NCI-H2107 treated with DMSO at 0.1 percent for 48 hours (cell line): ENCODE results near the gene SLC2A2.
A peak's percentile ranks its signal among the peaks of the same experiment; 100 is the strongest.

Experiments
- DNase-seq: peaks from one replicate; lab custom pipeline; 2025; ENCODE audit not compliant: unreplicated experiment; lab: John Stamatoyannopoulos, UW

Gene SLC2A2

DNA sequence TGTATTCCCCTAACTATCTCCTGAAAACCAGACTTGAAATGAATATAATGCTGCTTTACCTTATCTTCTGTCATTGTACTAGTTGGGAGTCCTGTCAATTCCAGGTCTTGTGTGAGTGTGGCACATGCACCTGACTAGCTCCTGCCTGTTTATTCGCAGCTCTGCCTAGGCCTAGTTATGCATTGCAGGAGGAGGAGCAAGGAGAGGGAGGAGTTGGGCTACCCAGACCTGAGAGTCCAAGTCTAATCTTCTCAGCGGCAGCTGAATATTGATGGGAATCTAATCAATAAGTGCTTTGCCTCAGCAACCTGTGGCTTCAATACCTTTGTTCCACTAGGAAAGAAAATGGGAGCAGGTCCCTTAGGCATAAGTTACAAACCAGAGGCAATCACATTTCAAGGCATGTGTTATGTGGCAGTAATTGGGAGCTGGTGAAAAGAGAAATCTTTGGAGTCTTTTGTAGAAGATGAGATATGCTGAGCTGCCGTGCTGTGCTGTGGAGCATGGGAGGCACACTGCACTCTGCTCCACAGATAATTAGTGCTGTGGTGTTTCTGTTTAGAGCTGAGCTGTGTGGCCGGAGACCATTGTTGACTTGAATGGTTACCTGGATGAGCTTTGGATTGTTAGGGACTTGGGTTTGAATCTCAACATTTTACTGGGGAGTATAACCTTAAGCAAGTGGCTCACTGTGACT is at the start of gene SLC2A2:
TSS of gene SLC2A2 (minus strand) at position 124 of the 697 bp plus-strand sequence. CDS start at position 74, 50 bp downstream.
- no peak for DNase-seq

- DNase-seq = no peak
Observed at GRCh38 chr3:171072432-171072831, 45.9 kb upstream of the SLC2A2 start.

DNA sequence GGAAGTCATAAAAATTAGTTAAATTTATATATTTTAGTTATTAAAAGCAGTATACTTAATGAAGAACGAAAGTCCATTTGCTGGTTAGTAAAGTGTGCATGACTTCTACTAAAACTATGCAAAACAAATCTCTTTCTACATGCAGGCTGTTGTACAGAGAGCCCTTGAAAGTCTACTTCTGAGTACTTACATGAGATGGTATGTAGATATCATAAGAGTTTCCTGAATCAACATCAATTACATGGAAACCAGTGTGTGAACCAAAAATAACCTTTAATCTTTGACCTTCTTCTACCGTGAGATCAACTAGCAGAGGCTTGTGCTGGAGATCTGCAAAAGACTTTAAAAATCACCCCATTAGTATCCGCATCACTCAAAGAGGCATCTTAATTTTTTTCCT is 42.1 kb upstream of the SLC2A2 start:
- DNase-seq = no peak

DNA sequence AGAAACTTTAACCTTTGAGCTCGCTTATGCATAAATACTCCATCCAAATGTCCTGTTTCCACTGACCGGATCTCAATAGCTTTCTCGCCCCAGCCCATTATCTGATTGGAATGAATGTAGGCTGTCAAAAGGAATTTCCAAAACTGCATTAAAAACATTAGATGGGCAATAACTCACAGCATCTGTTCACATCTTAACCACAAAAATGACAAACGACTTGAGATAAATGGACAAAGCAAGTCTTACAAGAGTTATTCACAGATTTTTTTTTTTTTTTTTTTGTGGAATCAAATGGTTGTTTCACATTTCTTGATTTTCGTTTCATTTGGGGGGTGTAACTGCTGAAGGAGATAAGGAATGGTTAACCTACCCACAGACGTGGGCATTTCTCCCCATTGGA is 39.7 kb upstream of the SLC2A2 start:
- DNase-seq = no peak

DNA sequence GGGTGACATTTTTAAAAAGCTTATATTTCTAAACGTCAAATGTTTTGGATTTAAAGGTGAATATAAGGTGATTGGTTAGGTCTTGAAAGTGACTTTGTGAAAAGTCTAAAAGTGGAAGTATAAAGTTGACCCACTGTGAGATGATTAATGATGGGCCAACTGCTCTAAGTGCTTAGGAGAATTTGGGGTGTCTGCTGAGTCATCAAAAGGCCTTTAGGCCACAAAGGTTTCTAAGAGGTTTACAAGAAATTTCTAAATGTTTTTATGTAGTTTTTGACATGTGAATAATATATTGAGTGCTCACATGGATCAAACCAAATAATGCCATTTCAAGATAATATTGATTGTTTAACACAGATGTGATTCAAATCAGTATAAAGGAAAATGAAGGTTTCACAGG is 39.2 kb upstream of the SLC2A2 start:
- no peak for DNase-seq

DNA sequence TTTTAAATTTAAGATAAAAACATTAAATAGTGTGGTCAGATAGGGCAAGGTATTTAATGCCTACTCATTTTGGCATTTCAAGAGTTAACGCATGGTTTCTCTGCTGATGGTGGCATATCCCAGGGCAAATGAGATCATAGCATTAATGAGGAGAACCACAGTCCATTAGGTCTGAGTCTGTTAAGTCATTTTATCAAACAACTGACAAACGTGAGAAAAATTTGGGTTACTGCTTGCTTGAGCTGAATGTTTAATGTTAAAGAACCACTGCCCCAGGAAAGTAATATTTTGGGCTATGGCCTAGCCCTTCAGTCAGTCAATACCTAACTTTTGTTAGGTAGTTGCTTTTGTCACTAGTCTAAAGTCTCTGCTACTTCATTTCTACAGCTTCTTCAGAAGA is 37.9 kb upstream of the SLC2A2 start:
- no peak for DNase-seq

DNA sequence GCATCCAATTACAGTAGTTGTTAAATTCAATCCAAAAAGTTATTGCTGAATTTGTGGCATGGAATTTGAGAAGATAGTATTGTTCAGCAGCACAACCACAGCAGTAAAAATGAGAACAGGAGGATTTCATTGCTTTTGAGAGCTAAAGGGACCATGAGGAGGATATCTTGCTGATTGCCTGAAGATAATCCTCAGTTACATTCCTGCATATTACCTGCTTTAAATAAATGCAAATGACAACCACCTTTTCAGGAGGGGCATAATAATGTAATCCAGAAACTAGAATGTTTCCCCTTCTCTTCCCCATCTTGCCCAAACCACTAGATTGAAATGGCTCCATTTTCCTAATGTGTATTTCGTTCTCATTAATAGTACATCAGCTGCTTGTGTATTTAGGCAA is 35.2 kb upstream of the SLC2A2 start:
- peak; percentile 50 for DNase-seq

- no peak for DNase-seq
Observed at GRCh38 chr3:171059978-171060377, 33.5 kb upstream of the SLC2A2 start.

DNA sequence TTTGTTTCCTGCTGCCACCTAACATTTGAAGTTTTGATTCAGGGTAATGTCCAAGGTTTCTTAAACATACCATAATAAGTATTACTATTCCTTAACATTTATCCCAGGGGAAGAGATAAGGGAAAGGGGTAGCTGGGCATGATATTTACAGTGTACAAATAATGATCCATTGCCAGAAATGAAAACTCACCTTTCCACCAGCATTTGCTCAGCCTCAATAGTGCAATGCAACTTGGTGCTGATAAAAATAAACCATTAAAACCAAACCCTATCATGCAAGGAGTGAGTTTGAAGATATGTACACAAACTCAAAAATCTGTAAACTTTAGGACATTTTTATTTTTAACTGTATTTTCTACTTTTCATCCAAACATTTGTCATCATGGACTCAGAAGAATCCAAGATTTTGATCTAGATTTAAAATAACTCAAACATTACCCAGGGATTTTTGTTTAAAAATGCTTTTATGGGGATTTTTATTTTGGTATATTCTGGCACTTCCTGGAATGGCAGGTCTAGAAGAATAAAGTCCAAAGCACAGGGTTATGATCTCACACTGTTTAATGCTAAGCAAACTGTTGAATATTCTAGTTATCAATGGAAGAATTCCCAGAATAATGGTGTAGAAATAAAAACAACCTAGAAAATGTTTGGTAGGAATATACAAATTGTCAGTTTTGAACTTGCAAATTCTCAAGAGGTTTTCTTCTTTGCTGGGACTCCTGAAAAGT is 32.5 kb upstream of the SLC2A2 start:
- DNase-seq = no peak

DNA sequence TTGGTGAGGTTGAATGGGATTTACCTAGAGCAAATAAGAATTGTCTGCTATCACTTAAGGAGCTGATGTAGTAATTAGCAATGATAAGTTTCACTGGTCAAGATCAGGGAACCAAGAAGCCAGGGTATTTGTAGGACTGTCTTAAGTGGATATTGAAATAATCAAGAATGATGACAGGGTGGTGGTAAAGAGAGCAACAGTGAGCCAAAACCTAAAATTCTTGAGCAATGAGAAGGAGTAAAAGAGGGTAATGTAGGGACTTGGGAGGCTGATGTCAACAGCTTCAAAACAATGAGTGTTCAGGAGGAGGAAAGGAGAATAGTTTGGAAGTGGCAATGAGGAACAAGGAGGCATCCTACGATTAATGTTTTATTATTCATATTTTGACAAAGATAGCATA is 31.5 kb upstream of the SLC2A2 start:
- DNase-seq = no peak

DNA sequence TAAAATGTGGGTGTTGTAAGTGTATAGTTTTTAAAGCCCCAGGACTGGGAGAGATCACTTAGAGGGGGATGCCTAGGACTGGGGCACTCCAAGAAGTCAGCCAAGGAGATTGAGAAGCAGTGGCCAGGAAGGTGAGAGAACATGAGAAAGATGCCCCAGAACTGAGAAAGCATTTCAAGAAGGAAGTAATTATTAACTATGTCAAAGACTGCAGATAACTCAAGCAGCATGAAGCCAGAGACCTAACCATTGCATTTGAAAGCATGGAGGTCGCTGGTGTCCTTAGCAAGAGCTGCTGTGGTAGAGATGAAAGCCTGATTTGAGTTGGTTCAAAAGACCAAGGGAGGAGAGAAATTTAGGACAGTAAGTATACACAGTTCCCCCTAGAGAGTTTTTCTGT is 30.6 kb upstream of the SLC2A2 start:
- DNase-seq = no peak

DNA sequence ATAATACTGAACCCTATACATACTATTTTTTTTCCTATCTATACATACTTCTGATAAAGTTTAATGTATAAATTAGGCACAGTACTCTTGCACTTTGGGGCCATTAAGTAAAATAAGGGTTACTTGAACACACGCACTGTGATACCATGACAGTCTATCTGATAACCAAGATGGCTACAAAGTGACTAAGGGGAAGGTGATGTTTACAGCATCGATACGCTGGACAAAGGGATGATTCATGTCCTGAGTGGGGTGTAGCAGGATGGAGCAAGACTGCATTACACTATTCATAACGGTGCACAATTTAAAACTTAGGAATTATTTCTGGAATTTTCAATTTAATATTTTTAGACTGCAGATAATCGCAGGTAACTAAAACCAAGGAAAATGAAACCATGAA is 30.0 kb upstream of the SLC2A2 start:
- DNase-seq = no peak

DNA sequence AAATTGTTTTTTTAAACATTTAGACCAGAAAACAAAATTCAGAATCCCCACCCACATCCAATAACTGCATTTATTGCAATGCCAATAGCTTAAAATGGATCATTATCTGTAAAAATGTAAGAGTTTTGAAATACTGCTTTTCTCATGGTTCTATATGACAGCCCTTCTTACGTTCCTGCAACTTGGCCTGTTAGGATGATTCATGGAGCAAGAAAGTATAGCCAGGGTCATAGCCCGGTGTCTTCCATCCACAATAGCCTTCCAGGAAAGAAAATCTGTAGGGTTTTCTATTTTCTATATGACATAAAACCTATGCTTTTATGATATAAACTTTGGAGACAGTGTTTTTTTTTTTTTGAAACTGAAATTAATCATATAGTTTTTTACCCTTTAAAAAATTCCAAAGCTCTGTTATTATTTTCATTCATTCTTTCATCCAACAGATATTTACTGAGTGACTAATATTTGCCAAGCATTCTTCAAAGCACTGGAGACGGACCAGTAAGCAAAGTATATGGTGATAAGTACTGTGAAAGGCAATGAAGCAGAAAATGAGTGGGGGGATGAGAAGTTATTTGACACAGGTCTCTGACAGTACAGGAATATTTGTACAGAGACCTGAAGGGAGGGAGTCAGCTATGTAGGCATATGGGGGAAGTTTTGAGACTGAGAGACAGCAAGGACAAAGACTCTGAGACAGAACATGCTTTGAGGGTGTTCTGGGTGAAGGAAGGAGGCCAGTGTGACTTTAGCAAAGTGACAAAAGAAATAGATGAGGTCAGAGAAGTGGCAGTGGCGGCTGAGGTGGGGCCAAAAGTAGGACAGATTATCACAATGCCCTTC is 29.0 kb upstream of the SLC2A2 start:
- DNase-seq = no peak

DNA sequence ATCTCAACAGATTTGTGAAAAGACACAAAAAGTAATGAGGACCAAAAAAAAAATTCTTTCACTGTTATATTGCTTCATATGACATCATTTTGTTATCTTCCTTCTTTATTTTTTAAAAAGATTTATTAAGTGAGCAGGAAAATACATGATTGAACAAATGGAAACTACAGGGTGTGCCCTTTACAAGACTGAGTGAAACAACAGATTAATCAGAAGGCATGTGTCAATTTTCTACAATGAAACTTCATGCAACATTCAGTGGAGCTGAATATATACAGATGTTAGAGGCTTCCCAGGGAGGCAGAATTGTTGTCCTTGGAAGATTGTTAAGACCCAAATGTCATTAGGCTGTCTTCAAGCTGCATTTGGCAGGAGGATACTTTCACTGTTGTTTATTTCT is 28.4 kb upstream of the SLC2A2 start:
- DNase-seq = no peak

DNA sequence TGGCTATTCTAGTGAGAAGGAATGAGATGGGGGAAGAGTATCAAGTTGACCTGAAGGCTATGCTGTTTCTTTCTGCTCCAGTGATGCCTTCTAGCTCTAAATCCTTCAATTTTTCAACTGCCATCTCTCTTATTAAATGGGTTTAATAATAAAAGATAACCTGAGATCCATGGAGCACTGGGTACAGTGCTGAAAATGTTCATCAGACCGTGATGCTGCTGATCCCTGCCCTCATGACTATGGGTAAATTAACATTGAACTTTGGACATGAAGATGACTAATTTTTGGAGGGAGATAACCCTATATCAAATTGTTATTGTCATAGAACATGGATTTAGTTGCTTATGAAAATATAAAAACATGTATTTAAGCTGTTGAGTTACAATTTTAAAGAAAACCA is 27.7 kb upstream of the SLC2A2 start:
- no peak for DNase-seq

DNA sequence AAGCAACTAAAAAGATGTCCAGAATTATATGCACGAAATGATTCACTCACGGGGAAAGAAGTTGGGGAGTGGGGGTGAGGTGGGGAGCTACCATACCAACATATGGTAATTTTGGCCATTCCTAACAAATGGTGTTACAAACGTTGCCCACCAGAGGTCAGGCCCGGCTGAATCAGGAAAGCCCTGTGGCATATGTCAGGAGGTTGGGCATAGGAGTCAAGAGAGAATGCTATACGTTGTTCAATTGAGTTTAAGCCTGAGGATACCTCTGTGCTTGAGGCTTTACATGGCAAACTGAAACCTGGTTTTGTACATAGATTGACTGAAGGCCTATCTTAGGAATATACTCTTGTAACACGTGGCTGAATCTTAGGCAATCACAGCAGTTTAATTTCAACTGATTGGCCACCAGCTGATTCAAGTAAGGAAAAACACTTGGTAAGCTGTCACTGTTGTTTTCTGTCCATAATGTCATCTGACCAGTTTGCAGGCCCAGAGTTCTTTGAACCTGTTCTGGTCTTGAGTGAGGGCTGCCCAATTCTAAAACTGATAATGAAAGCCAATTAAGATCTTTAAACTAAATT is 23.4 kb upstream of the SLC2A2 start:
- peak; percentile 89 for DNase-seq

DNA sequence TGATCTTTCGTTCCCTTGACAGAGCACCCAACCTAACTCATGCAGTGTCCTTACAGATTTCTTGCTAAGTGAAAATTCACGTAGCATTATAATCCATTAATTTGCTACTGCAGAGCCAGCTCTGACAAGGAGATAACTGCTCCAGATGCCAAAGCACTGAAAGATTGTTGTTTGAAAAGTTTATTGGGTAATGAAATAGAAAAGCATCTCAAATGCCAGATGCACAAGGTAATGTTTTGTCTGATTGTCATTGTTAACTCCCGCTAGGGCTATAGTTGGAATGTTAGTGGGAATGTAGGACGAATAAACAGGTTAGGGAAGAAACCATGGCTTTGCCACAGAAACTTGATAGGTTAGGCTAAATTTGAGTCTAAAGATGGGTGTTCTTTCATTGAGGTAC is 20.2 kb upstream of the SLC2A2 start:
- no peak for DNase-seq

DNA sequence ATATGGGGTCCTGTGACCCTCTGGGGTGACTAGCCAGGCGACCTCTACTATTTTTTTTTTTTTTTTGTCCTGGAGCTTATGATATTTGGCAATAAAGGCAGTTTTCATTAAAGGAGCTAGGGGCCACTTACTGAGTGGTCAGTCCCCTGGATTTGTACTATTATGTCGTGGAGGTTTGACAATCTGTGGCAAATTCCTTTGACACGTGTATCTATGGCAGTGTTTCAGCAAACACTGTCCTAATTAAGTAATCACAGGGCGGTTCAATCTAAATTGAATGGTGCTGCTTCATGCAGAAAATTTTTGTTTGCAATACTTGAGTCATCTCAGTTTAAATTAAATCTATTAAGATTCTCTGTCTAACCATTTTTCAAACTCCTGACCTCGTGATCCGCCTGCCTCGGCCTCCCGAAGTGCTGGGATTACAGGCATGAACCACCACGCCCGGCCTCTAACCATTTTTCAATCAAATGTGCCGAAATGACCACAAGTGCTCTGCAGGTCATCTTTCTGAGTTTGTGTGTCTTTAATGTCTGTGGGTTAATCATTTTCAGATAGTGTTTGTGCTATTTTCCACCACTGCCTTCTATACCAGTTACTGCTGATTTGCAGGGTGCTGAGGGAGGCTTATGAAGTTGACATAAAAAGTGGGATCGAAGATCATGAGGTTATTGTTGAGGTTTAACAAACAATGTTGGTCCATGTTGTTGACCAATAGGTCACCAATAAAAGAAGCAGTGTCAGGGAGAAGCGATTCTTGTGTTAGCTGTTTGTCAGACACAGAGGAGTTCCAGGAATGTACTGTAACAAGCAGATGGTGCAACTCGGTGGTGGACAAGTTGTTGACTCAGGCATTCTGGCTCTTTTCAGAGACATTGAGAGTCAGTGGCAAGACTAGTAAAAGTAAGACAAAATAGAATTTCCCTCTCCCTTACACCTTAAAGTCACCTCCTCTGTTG is 18.6 kb upstream of the SLC2A2 start:
- DNase-seq = no peak

GRCh38 chr3:171044384-171044783 is 17.9 kb upstream of the SLC2A2 start:
- no peak for DNase-seq

GRCh38 chr3:171039674-171040073 is 13.2 kb upstream of the SLC2A2 start:
- DNase-seq = no peak
